Stomach (tissue), 9 donors: ENCODE measurements around the gene ISL2. TPM values are rescaled to one million over a fixed set of nuclear protein-coding genes. Genes with fewer than 3 reads are reported as not detected.

Source experiments
- DNase-seq, 2 donors: peaks; one replicate each; pipeline versions ENCODE4 v3.0.0 to v3.0.0-alpha.2; 2013 to 2019
- H3K27ac ChIP-seq, 5 donors: fragments of 200-600 bp in 4 of 5; sonication (generic) in 4 of 5; one replicate each; pipeline ENCODE4 v1.5.1; 2013 to 2019; ENCODE audit warnings: mild to moderate bottlenecking in 1 of 5, moderate library complexity in 1 of 5
- H3K27me3 ChIP-seq, 3 donors: fragments of 200-600 bp; sonication (generic); one replicate each; pipeline ENCODE4 v1.5.1; 2017 to 2019; ENCODE audit warnings: mixed run types in 1 of 3
- H3K36me3 ChIP-seq, 4 donors: fragments of 200-600 bp; sonication (generic); 1 replicate in 3 of 4; 2 replicates in 1 of 4; pipeline ENCODE4 v1.5.1; 2016 to 2019
- H3K4me1 ChIP-seq, 4 donors: fragments of 200-600 bp; sonication (generic); one replicate each; pipeline ENCODE4 v1.5.1; 2016 to 2019
- H3K4me3 ChIP-seq, 4 donors: fragments of 200-600 bp; sonication (generic) in 3 of 4; one replicate each; pipeline ENCODE4 v1.5.1; 2016 to 2019; ENCODE audit warnings: mild to moderate bottlenecking in 1 of 4
- H3K9me3 ChIP-seq, 4 donors: fragments of 200-600 bp; sonication (generic); one replicate each; pipeline ENCODE4 v1.5.1; 2016 to 2019
- EP300 ChIP-seq: sonication (generic); formaldehyde crosslinking; IDR thresholded peaks from one replicate; pipeline ENCODE4 v1.6.1; 2017; ENCODE audit warnings: antibody characterized with exemption
- POLR2A ChIP-seq, 4 donors: fragments of 450-650 bp; IDR thresholded peaks; one replicate each; pipeline ENCODE4 v1.6.1; 2016; ENCODE audit warnings: antibody characterized with exemption in 4 of 4, control low read depth in 2 of 4, mild to moderate bottlenecking in 1 of 4, moderate library complexity in 1 of 4
- POLR2AphosphoS5 ChIP-seq, 3 donors: sonication (generic); formaldehyde crosslinking; IDR thresholded peaks; one replicate each; pipeline ENCODE4 v1.6.1; 2016; ENCODE audit warnings: antibody characterized with exemption in 3 of 3
- WGBS, 5 donors: extraction: QIAGEN DNeasy Blood & Tissue Kit in 3 of 5; methylation state at CpG; one replicate each; pipeline versions ENCODE4 v1.1.5 to v1.1.7; 2013 to 2018; 5-methylcytosine and 5-hydroxymethylcytosine counted together
- intact Hi-C: fragments of 100-400 bp; cut with DNase I; formaldehyde crosslinking; loops from one replicate; pipeline ENCODE4 v1.15.1; 2023; ENCODE audit warnings: low total_unique reads
- polyA plus RNA-seq, 3 donors: library from polyadenylated mRNA; stranded (reverse); fragments of 200-250 nt; gene quantifications; one replicate each; pipeline ENCODE4 v1.2.3, GENCODE V29; 2013
- total RNA-seq, 5 donors: library from RNA; depleted of rRNA; stranded (reverse); fragments of >200 nt; gene quantifications; one replicate each; pipeline versions ENCODE4 v1.1.0 to v1.2.3, GENCODE V29; 2014 to 2016
- TF ChIP-seq, protein P1 (sequence below), 7 experiments: fragments of 450-650 bp in 4 of 7; fragments of 200-600 bp in 3 of 7; sonication (generic) in 3 of 7; IDR thresholded peaks; one replicate each; pipeline ENCODE4 v1.5.1; 2016 to 2019; ENCODE audit warnings: antibody characterized with exemption in 7 of 7, control low read depth in 2 of 7, mild to moderate bottlenecking in 1 of 7
- donor health status: healthy with polysubstance abuse.
- donor health status: Bipolar disorder and iron deficiency.
- donor health status: healthy.

Gene ISL2
- total and polyA plus RNA-seq, 8 donors = 0.58 to 4.0 (median 2.2) TPM; not detected in 2

DNA sequence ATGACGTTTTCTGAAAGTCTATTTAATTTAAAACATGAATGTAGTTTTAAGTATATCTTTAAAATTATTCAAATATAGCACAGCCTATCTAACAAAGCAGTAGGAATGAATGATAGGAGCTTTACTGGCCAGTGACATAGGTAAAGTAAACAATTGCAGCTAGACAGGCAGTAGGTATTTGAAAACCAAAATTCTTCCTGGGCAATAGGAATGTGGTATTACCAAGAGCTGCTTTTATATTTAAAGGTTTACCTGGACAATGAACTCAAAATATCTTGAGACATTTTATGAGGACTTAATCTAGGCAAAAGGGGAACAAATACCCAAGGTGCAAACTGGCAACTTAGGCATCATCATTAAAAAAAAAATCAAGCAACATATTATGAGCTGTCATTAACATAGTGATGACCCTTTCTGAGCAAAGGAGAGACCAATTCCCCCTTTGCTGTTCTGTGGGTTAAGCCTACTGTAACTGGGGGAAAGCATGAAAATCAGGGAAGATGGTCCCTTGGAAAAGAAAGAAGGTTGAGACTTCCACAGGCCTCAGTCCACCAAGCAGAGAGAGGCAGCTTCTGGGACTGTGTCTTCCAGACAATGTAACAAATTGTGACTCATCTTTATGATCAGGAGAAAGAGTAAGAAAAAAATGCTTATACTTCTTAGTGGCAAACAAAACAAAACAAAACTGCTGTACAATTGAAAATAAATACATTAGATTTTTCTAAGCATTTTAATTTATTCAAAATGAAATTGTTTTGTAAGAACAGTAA lies 12.9 kb downstream of the ISL2 start:
- TF ChIP-seq, protein P1, sequence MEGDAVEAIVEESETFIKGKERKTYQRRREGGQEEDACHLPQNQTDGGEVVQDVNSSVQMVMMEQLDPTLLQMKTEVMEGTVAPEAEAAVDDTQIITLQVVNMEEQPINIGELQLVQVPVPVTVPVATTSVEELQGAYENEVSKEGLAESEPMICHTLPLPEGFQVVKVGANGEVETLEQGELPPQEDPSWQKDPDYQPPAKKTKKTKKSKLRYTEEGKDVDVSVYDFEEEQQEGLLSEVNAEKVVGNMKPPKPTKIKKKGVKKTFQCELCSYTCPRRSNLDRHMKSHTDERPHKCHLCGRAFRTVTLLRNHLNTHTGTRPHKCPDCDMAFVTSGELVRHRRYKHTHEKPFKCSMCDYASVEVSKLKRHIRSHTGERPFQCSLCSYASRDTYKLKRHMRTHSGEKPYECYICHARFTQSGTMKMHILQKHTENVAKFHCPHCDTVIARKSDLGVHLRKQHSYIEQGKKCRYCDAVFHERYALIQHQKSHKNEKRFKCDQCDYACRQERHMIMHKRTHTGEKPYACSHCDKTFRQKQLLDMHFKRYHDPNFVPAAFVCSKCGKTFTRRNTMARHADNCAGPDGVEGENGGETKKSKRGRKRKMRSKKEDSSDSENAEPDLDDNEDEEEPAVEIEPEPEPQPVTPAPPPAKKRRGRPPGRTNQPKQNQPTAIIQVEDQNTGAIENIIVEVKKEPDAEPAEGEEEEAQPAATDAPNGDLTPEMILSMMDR (IDR thresholded peaks at IDR 0.05) = no peak
- TF ChIP-seq POLR2AphosphoS5 (IDR thresholded peaks at IDR 0.05) = no peak
- TF ChIP-seq POLR2A (IDR thresholded peaks at IDR 0.05) = no peak
- no peak for TF ChIP-seq EP300
- Histone ChIP-seq H3K27me3 (peaks cover 7 to 36% (median 32%) of the 10 kb centered on the region in 3 donors), H3K36me3 (peaks cover 0 to 4% (median 0%) of the 10 kb centered on the region in 4 donors), H3K27ac (no peak overlapping the region), H3K4me3 (no peak overlapping the region), H3K9me3 (no peaks in the 10 kb centered on the region), H3K4me1 (peaks cover 16 to 26% (median 22%) of the 10 kb centered on the region in 4 donors)
- 86 to 96% (median 93%) methylated on average over 1 of the region's 1 CpG for WGBS, 5 donors
- DNase-seq = no peak
- intact Hi-C loops = no loop called here

DNA sequence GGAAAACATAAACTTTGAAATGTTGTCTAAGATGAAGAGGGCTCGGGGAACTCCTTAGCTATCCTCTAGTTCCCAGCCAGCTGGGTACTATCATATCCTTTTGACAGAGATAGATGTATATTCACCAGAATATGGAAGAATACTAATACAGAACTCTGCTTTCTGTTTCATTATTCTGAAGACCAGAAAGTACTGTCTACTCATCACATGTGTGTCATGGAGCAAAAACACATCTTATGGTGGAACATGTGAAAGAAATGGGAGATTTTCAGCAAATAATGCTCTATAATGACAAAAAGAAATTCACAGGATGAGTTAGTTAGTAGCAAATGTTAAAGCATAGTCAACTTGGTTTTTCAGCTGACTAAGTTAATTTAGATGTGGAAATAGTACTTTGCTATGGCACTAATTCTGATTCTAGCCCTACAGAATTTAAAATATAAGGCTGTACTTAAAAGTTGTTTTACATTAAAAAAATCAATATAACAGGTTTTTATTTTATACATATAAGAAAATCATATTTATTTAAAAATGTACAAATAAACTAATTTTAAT lies 16.5 kb downstream of the ISL2 start:
- 90 to 95% (median 92%) methylated on average over 1 of the region's 1 CpG for WGBS, 5 donors
- DNase-seq = no peak
- intact Hi-C loops = no loop called here
- no peak overlapping the region for H3K4me3 ChIP-seq
- no peaks in the 10 kb centered on the region for H3K27me3 ChIP-seq
- H3K4me1 ChIP-seq = no peaks in the 10 kb centered on the region
- H3K27ac ChIP-seq = no peak overlapping the region
- TF ChIP-seq POLR2A (IDR thresholded peaks at IDR 0.05) (no peak), POLR2AphosphoS5 (IDR thresholded peaks at IDR 0.05) (no peak), EP300 (no peak)
- TF ChIP-seq, protein P1 (IDR thresholded peaks at IDR 0.05) = no peak
- H3K36me3 ChIP-seq = peaks cover 0 to 4% (median 0%) of the 10 kb centered on the region in 4 donors
- no peaks in the 10 kb centered on the region for H3K9me3 ChIP-seq

DNA sequence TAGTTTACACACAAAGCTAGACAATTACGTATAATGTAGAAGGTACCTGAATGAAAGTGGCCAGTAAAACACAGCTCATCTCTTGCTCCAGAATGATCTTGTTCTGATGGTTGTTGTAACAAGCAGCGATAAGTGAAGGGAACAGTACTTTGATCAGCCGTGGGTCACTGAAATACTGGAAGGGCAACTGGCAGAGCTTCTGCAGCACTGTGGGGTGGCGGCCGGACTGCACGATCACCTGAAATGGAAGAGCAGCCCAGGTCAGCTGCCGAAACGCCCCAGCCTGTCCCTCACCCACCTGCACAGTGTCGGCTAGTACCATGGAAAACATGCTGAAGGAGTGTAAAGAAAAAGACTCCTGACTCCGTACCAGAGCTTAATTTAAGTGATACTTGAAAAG lies 17.3 kb downstream of the ISL2 start:
- intact Hi-C loops = no loop called here
- DNase-seq = no peak
- Histone ChIP-seq H3K36me3 (peaks cover 0 to 4% (median 0%) of the 10 kb centered on the region in 4 donors), H3K4me1 (no peaks in the 10 kb centered on the region), H3K27me3 (no peaks in the 10 kb centered on the region), H3K4me3 (no peak overlapping the region), H3K27ac (no peak overlapping the region), H3K9me3 (no peaks in the 10 kb centered on the region)
- TF ChIP-seq, protein P1 (IDR thresholded peaks at IDR 0.05) = no peak
- no peak for TF ChIP-seq POLR2A (IDR thresholded peaks at IDR 0.05)
- no peak for TF ChIP-seq POLR2AphosphoS5 (IDR thresholded peaks at IDR 0.05)
- no peak for TF ChIP-seq EP300
- WGBS, 5 donors = 87 to 99% (median 93%) methylated on average over 10 of the region's 10 CpGs

DNA sequence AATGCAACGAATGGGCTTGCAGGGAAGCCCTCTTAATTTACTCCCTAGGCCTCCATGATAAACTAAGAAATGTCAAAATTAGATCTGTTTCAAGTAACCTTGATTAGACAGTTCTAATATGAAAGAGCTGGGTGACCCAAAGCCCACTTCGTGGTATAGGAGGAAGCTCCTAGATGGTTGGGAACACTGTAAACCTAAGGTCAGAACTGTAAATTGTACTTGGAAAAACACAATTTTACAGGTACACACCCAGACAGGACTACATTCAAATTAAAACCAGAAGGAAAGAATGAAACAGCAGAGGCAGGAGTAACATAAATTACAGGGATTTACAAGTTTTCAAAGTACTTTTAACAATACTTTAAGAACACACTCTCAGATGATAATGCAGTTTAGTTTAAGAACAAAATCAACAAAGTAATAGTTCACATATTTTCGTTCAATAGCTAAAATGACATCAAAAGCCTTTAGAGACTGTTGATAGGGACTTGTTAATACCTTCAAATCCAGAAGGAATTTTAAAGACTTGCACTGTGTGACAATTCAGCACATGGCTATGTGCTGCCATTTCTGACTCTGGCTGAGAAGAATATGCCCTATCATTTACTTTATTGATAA lies 18.4 kb downstream of the ISL2 start:
- DNase-seq = no peak
- H3K27ac ChIP-seq = no peak overlapping the region
- 67 to 78% (median 74%) methylated on average over 3 of the region's 3 CpGs for WGBS, 5 donors
- no peaks in the 10 kb centered on the region for H3K27me3 ChIP-seq
- H3K4me3 ChIP-seq = no peak overlapping the region
- no peaks in the 10 kb centered on the region for H3K9me3 ChIP-seq
- H3K4me1 ChIP-seq = peaks cover 0 to 7% (median 0%) of the 10 kb centered on the region in 4 donors
- TF ChIP-seq, protein P1 (IDR thresholded peaks at IDR 0.05) = no peak
- TF ChIP-seq POLR2AphosphoS5 (IDR thresholded peaks at IDR 0.05) (no peak), EP300 (no peak), POLR2A (IDR thresholded peaks at IDR 0.05) (no peak)
- intact Hi-C loops = no loop called here
- H3K36me3 ChIP-seq = peaks cover 0 to 10% (median 0%) of the 10 kb centered on the region in 4 donors
